IMR-90 (cell line): Measurements from ENCODE around the gene INTS3. TPM values are rescaled to one million over a fixed set of nuclear protein-coding genes. Genes with fewer than 3 reads are reported as not detected.

Experiments
- ATAC-seq: fragments of 200-7000 bp; cut with Tn5 transposase; 2 replicates; pipeline ENCODE4 v1.9.1; 2020; ENCODE audit warnings: low read depth, mild to moderate bottlenecking, moderate library complexity
- BruUV-seq: library from RNA; stranded (reverse); fragments of 400-500 nt; replicated peaks from 2 replicates; lab custom pipeline; 2021; lab: Mats Ljungman, UMichigan
- CTCF ChIA-PET: fragments of 300-600 bp; formaldehyde crosslinking; extraction: SDS; loops from one replicate; lab custom pipeline; 2021; ENCODE audit warnings: antibody characterized with exemption; lab: Yijun Ruan, JAX
- POLR2A ChIA-PET: fragments of 300-600 bp; sonication (Branson Sonifier 250); formaldehyde crosslinking; loops from one replicate; lab custom pipeline; 2022; ENCODE audit warnings: antibody characterized with exemption; ENCODE audit not compliant: unreplicated experiment; lab: Charles Lee
- DNase-seq: peaks from one replicate; pipeline ENCODE4 v3.0.0; 2013
- H2AFZ ChIP-seq: replicated peaks from 2 replicates; pipeline ENCODE3; 2013; ENCODE audit warnings: low read length, mild to moderate bottlenecking; ENCODE audit not compliant: poor library complexity
- H2AK5ac ChIP-seq: 2 replicates; pipeline ENCODE4 v1.6.1; 2013; ENCODE audit warnings: low read depth, low read length, inconsistent platforms
- H2AK9ac ChIP-seq: replicated peaks from 2 replicates; pipeline ENCODE3; 2013; ENCODE audit warnings: mild to moderate bottlenecking, low read depth, low read length, moderate library complexity; ENCODE audit not compliant: poor library complexity
- H2BK120ac ChIP-seq: 2 replicates; pipeline ENCODE4 v1.6.1; 2013; ENCODE audit warnings: low read depth, low read length, inconsistent platforms
- H2BK15ac ChIP-seq: 3 replicates; pipeline ENCODE4 v1.6.1; 2013; ENCODE audit warnings: low read depth, low read length, inconsistent platforms
- H2BK20ac ChIP-seq: 2 replicates; pipeline ENCODE4 v1.6.1; 2013; ENCODE audit warnings: low read depth, mild to moderate bottlenecking, inconsistent platforms, low read length, moderate library complexity
- H2BK5ac ChIP-seq: 2 replicates; pipeline ENCODE4 v1.6.1; 2013; ENCODE audit warnings: mild to moderate bottlenecking, low read depth, low read length, inconsistent platforms; ENCODE audit not compliant: poor library complexity, severe bottlenecking
- H3K14ac ChIP-seq: replicated peaks from 2 replicates; pipeline ENCODE4 v1.6.1; 2013; ENCODE audit warnings: low read depth, low read length, inconsistent platforms
- H3K18ac ChIP-seq: 2 replicates; pipeline ENCODE4 v1.6.1; 2013; ENCODE audit warnings: low read depth, low read length, control low read depth
- H3K23ac ChIP-seq: 2 replicates; pipeline ENCODE4 v1.6.1; 2013; ENCODE audit warnings: low read depth, low read length, inconsistent platforms
- H3K27ac ChIP-seq: 2 replicates; pipeline ENCODE4 v1.5.1; 2013; ENCODE audit warnings: mild to moderate bottlenecking, control low read depth, low read length; ENCODE audit not compliant: insufficient read depth
- H3K27me3 ChIP-seq: 2 replicates; pipeline ENCODE4 v1.6.1; 2013; ENCODE audit warnings: low read length; ENCODE audit not compliant: control insufficient read depth, insufficient read depth
- H3K36me3 ChIP-seq: 2 replicates; pipeline ENCODE4 v1.6.1; 2013; ENCODE audit warnings: low read length, mixed read lengths; ENCODE audit not compliant: control insufficient read depth, insufficient read depth
- H3K4ac ChIP-seq: 2 replicates; pipeline ENCODE4 v1.6.1; 2013; ENCODE audit warnings: low read depth, low read length, inconsistent platforms
- H3K4me1 ChIP-seq: 2 replicates; pipeline ENCODE4 v1.6.1; 2013; ENCODE audit warnings: low read length, mixed read lengths; ENCODE audit not compliant: control insufficient read depth, insufficient read depth
- H3K4me2 ChIP-seq: 2 replicates; pipeline ENCODE4 v1.6.1; 2013; ENCODE audit warnings: low read depth, mild to moderate bottlenecking, control low read depth, low read length, moderate library complexity
- H3K4me3 ChIP-seq: 2 replicates; pipeline ENCODE4 v1.5.1; 2013; ENCODE audit warnings: low read depth, mild to moderate bottlenecking, control low read depth, low read length, moderate library complexity; ENCODE audit not compliant: insufficient read depth
- H3K56ac ChIP-seq: 2 replicates; pipeline ENCODE4 v1.6.1; 2013; ENCODE audit warnings: low read length, inconsistent platforms; ENCODE audit not compliant: insufficient read depth; ENCODE audit errors: extremely low read depth
- H3K79me1 ChIP-seq, 2 experiments: 2 replicates each; pipeline ENCODE4 v1.6.1; 2013; ENCODE audit warnings: low read length in 2 of 2, inconsistent platforms in 1 of 2, low read depth in 1 of 2
- H3K9ac ChIP-seq: 2 replicates; pipeline ENCODE4 v1.6.1; 2013; ENCODE audit warnings: low read depth, low read length, control low read depth
- H3K9me1 ChIP-seq: 2 replicates; pipeline ENCODE4 v1.6.1; 2013; ENCODE audit warnings: low read length, inconsistent platforms; ENCODE audit not compliant: insufficient read depth
- H3K9me3 ChIP-seq: 2 replicates; pipeline ENCODE4 v1.6.1; 2013; ENCODE audit warnings: low read length; ENCODE audit not compliant: control insufficient read depth, insufficient read depth
- H4K20me1 ChIP-seq: 2 replicates; pipeline ENCODE4 v1.6.1; 2013; ENCODE audit warnings: low read length, inconsistent platforms; ENCODE audit not compliant: insufficient read depth
- H4K5ac ChIP-seq: 2 replicates; pipeline ENCODE4 v1.6.1; 2013; ENCODE audit warnings: mild to moderate bottlenecking, low read depth, low read length, control low read depth
- H4K8ac ChIP-seq, 2 experiments: 2 replicates each; pipeline ENCODE4 v1.6.1; 2013; ENCODE audit warnings: low read depth in 2 of 2, low read length in 2 of 2, control low read depth in 1 of 2, inconsistent platforms in 1 of 2
- H4K91ac ChIP-seq: 2 replicates; pipeline ENCODE4 v1.6.1; 2013; ENCODE audit warnings: low read depth, low read length, inconsistent platforms; ENCODE audit not compliant: insufficient read depth
- BHLHE40 ChIP-seq: fragments of 150-350 bp; IDR thresholded peaks from 2 replicates; pipeline ENCODE4 v1.6.1; 2016; ENCODE audit warnings: mild to moderate bottlenecking, low read depth, low read length
- FOS ChIP-seq: fragments of 150-350 bp; IDR thresholded peaks from 2 replicates; pipeline ENCODE4 v1.6.1; 2016; ENCODE audit warnings: low read depth, low read length
- MXI1 ChIP-seq: IDR thresholded peaks from 2 replicates; pipeline ENCODE4 v1.6.1; 2012; ENCODE audit warnings: low read depth, mild to moderate bottlenecking, low read length, moderate library complexity, borderline replicate concordance
- RFX5 ChIP-seq: IDR thresholded peaks from 2 replicates; pipeline ENCODE4 v1.8.0; 2012; ENCODE audit warnings: low read depth, mild to moderate bottlenecking, low read length, moderate library complexity
- WGBS, 2 experiments: methylation state at CpG; one replicate each; pipeline versions ENCODE4 v1.1.5 to v1.1.7; 2013; ENCODE audit warnings: missing lambda C conversion rate in 2 of 2; ENCODE audit not compliant: insufficient read length in 1 of 2; ENCODE audit errors: extremely low coverage in 2 of 2; 5-methylcytosine and 5-hydroxymethylcytosine counted together
- dilution Hi-C: fragments of 300-500 bp; cut with HindIII; formaldehyde crosslinking; loops from one replicate; pipeline ENCODE4 v1.14.3; 2018; ENCODE audit warnings: low sequenced_read_pairs; ENCODE audit not compliant: unreplicated experiment
- in situ Hi-C: fragments of 300-500 bp; cut with MboI; formaldehyde crosslinking; loops from 3 replicates; pipeline ENCODE4 v1.14.3; 2019; ENCODE audit warnings: low sequenced_read_pairs, inconsistent platforms, mixed read lengths
- intact Hi-C: fragments of 100-400 bp; cut with micrococcal nuclease; formaldehyde crosslinking; loops from 2 replicates; pipeline ENCODE4 v1.10.0; 2022
- polyA plus RNA-seq, 3 experiments: library from polyadenylated mRNA; depleted of rRNA; stranded (reverse); fragments of >200 nt; gene quantifications; 2 replicates each; pipeline ENCODE4 v1.2.3, GENCODE V29; 2012; ENCODE audit warnings: low replicate concordance in 1 of 3
- total RNA-seq: library from RNA; depleted of rRNA; stranded (reverse); fragments of >200 nt; gene quantifications from 2 replicates; pipeline ENCODE4 v1.2.3, GENCODE V29; 2012

Gene INTS3
- total and polyA plus RNA-seq, 2 of the 4 experiments (the other 2 are of a cell fraction) = 33.5 to 59.4 TPM

- Histone ChIP-seq H4K91ac (peak overlapping the region; percentile 46; the same call in 1 of the 2 replicates), H4K5ac (peak overlapping the region; percentile 61; the same call in 1 of the 2 replicates), H3K27ac (peak overlapping the region; percentile 69), H3K23ac (peak overlapping the region; percentile 68), H3K4me2 (peak overlapping the region; percentile 98), H3K9me1 (no peaks in the 10 kb centered on the region; the same call in 1 of the 2 replicates), H3K4me3 (peak overlapping the region; percentile 84), H3K18ac (peak overlapping the region; percentile 80), H2BK15ac (no peak overlapping the region), H3K4me1 (peaks cover 4% of the 10 kb centered on the region; the same call in 1 of the 2 replicates), H2BK5ac (peak overlapping the region; percentile 68), H4K20me1 (no peaks in the 10 kb centered on the region), H3K27me3 (no peaks in the 10 kb centered on the region), H2AK5ac (0 out of 2 replicates have a peak overlapping the region, but pooled peaks have one; percentile 6), H3K9me3 (no peaks in the 10 kb centered on the region), H3K56ac (0 out of 2 replicates have a peak overlapping the region, but pooled peaks have one; percentile 35), H3K9ac (peak overlapping the region; percentile 84), H3K36me3 (peaks cover 31% of the 10 kb centered on the region), H2AK9ac (peak overlapping the region; percentile 87), H2BK120ac (peak overlapping the region; percentile 24), H2BK20ac (peak overlapping the region; percentile 40; the same call in 1 of the 2 replicates), H3K14ac (peak overlapping the region; percentile 52; the same call in 1 of the 2 replicates), H2AFZ (peak overlapping the region; percentile 85), H3K4ac (peak overlapping the region; percentile 49), H4K8ac (peak overlapping the region; percentile 44 to 85; a peak in 2 of 4 replicates), H3K79me1 (peaks cover 0 to 8% of the 10 kb centered on the region in 2 experiments; a peak in 1 of 4 replicates)
- DNase-seq (peak; percentile 50), ATAC-seq (peak; percentile 70)
- in situ Hi-C loops = no loop called here
- WGBS, 2 experiments = 1% methylated on average over 37 of the region's 83 CpGs; no CpG with 5 or more reads in 1 of the 2 experiments
- peak; percentile 57; the same call in 1 of the 2 replicates for TF ChIP-seq MXI1
- 0 out of 2 replicates have a peak, but pooled peaks have one; percentile 17 for TF ChIP-seq BHLHE40
- no peak for TF ChIP-seq RFX5
- TF ChIP-seq FOS = no peak
- CTCF ChIA-PET = interaction anchor here (1.1 kb wide), 1 partner anchor 211 kb away, joined by 3 read pairs; no protein-coding TSS in a partner anchor
- BruUV-seq = no TSS peak
- POLR2A ChIA-PET = interaction anchor here (0.7 kb wide), 1 partner anchor 8 kb away, joined by 3 read pairs; no protein-coding TSS in a partner anchor
- intact Hi-C loops = no loop called here
- dilution Hi-C loops = no loop called here
Observed at GRCh38 chr1:153775458-153776327, 47.8 kb downstream of the INTS3 start.
